Endometrial microvascular endothelial cells (primary cell): ENCODE results near the gene PHOX2A. TPM values are rescaled to one million over a fixed set of nuclear protein-coding genes. Genes with fewer than 3 reads are reported as not detected.

Experiments
- in situ Hi-C: cut with HindIII; loops from 2 replicates; pipeline ENCODE4 v1.10.0; 2017; ENCODE audit warnings: low sequenced_read_pairs, low pct_unique_long_range_greater_than_20kb; ENCODE audit errors: inconsistent ontology term
- total RNA-seq: library from RNA; depleted of rRNA; stranded (reverse); fragments of >200 nt; gene quantifications from one replicate; pipeline ENCODE4 v1.2.3, GENCODE V29; 2015; ENCODE audit errors: inconsistent ontology term

The PHOX2A gene
- total RNA-seq, 1 donor from 2014 or later: not detected

DNA sequence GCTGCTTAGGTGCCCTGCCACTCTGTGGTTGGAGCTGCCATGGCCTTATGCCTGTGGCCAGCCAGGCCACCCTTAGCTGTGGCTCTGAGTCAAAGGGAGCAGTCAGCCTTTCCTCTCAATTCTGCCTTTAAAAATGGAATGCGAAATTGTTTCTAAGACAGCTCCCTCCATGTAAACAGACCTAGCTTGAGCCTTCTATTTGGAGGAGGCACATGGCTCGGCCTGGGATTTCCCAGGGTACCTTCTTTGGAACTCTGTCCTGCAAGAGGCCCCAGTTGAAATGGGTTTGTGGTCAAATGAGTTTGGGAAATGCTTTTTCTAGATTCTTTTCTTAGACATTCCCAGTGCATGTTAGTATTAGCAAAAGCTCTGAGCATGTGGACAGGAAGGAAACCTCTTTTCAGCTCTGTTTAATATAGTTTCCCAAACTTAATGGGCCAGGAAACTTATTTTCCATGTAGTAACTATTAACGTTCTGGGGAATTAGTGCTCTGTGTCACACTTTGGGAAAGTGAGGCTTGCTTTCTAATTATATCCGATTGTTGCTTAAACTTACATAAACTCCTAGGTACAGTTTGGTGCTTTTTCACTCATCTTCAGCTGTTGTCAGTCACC is 7.8 kb downstream of the PHOX2A start:
- in situ Hi-C loops: no loop called here

DNA sequence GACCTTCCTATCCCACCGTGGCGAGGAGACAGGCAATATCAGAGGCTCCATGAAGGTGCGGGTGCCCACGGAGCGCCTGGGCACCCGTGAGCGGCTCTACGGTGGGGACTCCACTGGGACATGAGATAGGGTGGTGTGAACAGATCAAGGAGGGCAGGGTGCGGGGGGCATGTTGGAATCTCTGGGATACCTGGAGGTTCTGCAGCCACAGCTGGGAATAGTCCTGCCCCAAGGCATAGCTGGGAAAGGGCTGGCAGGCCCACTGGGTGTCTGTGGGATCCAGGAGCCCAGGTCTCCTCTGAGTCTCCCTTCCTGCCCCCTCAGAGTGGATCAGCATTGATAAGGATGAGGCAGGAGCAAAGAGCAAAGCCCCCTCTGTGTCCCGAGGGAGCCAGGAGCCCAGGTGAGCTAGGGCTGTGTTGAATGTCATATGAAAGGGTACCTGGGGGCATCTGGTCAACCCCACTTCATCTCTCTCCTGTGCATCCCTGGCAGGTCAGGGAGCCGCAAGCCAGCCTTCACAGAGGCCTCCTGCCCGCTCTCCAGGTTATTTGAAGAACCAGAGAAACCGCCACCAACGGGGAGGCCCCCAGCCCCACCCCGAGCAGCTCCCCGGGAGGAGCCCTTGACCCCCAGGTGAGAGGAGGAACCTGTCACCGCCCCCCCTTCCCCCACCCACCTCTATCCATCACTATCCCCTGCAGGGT is 8.5 kb downstream of the PHOX2A start:
- in situ Hi-C loops: no loop called here

DNA sequence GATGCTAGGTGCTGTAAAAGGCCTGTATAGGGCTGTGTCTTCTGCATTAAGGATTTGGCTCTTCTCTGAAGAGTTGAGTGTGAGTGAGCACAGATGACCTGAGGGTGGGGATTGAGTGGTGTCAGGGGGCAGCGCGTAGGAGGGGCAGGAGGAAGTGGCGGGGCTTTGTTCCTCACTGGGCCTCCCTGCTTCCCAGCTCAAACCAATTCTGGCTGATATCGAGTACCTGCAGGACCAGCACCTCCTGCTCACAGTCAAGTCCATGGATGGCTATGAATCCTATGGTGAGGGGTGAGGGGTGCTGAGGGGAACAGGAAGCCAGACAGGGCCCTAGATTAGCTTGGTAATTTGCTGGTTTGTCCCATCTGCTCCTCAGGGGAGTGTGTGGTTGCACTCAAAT is 9.1 kb downstream of the PHOX2A start:
- in situ Hi-C loops: no loop called here

DNA sequence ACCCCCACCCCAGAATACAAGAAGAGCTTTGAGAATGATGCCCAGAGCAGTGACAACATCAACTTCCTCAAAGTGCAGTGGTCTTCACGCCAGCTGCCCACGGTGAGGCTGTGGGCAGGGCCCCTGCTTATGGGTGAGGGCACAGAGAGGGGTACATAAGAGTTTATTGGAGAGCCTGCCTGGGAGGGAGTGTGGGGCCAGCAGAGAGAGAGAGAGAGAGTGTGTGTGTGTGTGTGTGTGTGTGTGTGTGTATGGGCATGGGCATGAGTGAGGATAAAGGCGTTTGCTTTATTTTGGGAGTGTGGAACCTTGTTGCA is 9.5 kb downstream of the PHOX2A start:
- in situ Hi-C loops: no loop called here

DNA sequence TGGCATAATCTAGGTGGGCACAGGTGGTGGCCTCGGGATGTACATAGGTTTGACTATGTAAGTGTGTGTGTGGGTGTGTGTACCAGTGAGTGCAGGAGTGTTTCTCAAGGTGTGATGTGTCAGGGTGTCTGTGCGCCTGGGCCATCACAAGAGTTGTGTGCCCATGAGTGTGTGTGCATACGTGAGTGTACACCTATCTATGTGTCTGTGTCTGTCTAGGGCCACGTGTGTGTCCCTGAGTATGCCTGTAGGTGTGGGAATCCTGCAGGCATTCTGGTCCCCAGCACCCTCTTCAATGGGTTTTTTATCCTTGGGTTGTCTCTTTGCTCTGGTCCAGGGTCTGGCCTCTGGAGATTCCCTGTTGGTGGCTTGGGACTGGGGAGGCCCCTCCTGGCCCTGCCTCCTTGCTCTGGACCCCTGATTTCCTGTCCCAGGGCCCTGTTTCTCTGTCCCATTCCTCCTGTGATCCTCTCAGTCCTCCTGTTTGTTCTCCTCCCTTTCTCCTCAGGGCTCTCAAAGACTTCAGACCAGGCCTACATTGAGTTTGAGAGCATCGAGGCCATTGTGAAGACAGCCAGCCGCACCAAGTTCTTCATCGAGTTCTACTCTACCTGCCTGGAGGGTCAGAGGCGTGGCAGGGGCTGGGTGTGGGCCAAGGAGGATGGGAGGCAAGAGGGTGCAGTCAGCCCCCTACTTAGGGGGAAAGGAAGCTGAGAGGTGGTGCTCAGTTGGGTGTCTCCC is 10.0 kb downstream of the PHOX2A start:
- in situ Hi-C loops: no loop called here

DNA sequence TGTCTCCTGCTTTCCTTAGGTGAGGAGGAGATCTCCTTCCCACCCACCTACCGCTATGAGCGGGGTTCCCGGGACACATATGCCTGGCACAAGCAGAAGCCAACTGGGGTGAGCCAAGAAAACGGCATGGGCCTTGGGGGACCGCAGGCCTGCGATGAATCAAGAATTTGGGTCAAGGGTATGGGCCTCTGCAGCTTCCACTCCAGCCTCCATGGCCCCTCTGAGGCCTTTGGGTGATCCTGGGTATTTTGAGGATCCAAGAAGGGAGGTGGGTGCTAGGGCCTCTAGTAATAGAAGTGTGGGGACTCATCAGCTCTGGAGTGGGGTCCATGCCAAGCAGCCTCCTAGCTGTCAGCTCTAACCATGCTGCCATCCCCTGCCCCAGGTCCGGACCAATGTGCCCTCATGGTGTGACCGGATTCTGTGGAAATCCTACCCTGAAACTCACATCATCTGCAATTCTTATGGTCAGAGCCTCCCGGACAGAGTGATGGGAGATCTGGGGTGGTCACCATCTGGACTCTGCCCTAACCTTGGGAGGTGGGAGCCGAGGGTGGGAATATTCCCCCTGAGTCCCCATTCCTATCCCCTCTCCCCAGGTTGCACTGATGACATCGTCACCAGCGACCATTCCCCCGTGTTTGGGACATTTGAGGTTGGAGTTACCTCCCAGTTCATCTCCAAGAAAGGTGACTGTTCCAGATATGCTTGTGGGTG is 10.8 kb downstream of the PHOX2A start:
- in situ Hi-C loops: no loop called here

DNA sequence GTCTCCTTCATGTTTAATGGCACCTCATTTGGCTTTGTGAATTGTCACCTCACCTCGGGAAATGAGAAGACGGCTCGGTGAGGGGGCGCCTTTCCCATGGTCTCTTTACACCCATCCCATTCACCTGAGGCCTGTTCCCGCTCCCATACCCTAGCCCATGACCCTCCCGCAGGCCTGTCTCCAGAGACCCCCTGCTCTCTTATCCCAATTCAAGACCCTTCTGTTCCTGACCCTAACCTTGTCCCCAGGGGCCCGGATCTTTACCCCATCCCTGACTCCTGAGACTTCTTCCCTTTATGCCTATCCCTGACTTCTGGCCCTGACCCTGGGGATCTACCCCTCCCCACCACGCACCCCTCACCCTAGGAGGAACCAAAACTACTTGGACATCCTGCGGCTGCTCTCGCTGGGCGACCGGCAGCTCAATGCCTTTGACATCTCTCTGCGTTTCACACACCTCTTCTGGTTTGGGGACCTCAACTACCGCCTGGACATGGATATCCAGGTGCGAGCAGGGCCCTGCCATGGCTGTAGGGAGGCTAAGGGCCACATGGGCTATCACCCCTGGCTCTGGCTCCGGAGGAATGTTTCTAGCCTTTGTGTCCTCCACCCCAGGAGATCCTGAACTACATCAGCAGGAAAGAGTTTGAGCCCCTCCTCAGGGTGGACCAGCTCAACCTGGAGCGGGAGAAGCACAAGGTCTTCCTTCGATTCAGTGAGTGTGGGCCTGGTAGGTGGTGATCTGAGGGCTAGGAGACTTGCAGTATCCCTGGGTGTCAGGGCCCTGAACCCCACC is 11.5 kb downstream of the PHOX2A start:
- in situ Hi-C loops: no loop called here

DNA sequence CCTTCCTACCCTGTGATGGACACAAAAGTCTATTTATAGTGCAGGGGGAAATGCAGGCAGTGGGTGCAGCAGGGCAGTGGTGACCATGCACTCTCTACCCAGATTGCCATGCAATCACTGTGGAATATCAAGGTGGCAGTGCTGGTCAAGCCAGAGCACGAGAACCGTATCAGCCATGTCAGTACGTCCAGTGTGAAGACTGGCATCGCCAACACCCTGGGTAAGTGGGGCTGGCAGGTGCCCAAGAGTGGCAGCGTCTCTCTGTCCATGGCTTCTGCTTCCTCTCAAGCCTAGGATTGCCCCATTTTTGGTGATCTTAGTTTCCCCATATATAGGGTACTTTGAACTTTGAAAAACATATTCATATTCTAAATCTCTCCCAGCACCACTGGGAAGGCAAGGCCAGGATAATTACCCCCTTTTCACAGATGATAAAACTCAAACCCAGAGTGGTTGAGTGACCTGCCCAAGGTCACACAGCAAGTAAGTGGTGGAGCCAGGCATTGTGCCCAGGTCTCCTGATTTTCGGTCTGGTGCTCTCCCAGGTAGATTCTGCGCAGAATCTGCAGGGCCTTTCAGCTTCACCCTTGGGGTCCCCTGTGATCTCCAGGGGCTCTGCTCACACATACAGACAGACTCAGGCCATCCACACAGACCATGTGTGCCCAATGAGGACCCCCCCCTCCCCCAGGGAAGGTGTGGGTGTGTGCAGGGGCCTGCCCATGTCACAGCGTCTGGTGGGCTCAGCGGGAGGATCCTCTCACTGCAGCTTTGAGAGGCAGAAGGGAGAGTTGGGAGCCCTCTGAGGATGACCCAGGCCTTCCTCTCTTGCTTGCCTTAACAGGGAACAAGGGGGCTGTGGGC is 12.3 kb downstream of the PHOX2A start:
- in situ Hi-C loops: no loop called here

DNA sequence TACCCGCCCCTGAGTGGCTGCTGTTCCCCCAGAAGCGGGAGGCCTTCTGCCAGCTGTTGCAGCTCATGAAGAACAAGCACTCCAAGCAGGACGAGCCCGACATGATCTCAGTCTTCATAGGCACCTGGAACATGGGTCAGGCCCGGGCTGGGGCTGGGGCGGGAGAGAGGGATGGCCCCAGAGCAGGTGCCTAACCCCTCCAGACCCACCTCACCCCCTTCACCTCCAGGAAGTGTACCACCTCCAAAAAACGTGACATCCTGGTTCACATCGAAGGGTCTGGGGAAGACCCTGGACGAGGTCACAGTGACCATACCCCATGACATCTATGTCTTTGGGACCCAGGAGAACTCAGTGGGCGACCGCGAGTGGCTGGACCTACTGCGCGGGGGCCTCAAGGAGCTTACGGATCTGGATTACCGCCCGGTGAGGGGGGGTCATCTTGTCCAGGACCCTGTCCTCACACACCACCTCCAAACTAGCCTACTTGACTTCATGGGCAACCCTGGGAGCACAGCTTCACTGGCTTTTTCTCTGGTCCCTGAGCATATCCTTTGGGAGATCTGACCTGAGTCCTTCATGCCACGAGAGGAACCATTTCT is 13.1 kb downstream of the PHOX2A start:
- in situ Hi-C loops: no loop called here

DNA sequence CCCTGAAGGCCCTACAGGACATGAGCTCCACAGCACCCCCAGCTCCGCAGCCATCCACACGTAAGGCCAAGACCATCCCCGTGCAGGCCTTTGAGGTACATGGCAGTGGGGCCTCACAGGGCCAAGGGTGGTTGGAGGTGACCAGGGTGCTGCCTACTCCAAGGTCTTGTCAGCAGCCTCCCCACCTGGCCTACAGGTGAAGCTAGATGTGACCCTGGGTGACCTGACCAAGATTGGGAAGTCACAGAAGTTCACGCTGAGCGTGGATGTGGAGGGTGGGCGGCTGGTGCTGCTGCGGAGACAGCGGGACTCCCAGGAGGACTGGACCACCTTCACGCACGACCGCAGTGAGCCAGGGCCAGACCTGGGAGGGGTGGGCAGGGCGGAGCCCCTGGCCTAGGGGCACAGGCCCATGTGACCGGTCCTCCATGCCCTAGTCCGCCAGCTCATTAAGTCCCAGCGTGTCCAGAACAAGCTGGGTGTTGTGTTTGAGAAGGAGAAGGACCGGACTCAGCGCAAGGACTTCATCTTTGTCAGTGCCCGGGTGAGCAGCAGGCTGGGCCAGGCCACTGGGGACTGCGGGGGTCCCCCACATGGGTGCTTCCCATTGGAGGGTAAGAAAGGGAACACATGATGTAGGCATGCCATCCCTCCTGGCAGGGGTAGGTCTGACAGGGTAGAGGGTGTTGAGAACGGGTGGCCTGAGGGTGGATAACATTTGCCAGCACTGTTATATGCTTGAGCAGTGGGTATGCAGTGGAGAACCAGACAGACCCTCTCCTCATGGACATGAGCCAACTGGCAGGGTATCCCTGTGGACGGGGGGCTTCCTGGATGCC is 13.8 kb downstream of the PHOX2A start:
- in situ Hi-C loops: no loop called here

DNA sequence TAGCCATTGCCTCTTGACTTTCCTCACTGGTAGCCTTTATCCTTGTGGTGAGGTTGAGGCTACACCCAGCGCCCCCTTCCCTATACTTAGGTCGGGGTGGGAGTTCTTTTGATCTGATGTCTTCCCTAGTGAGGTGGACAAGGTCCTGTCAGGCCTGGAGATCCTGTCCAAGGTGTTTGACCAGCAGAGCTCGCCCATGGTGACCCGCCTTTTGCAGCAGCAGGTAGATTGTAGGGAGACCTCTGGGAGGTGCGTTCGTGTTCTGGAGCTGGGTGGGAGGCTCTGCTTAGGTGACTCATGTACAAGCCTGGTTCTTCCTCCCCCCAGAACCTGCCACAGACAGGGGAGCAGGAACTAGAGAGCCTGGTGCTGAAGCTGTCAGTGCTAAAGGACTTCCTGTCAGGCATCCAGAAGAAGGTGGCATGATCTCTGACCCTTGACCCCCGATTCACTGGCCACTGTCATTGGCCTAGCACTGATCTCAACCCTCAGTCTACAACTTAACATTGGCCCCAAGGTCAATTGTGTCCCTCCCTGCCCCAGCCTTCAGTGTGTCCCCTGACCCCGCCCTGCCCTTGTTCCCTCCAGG is 14.5 kb downstream of the PHOX2A start:
- in situ Hi-C loops: no loop called here

DNA sequence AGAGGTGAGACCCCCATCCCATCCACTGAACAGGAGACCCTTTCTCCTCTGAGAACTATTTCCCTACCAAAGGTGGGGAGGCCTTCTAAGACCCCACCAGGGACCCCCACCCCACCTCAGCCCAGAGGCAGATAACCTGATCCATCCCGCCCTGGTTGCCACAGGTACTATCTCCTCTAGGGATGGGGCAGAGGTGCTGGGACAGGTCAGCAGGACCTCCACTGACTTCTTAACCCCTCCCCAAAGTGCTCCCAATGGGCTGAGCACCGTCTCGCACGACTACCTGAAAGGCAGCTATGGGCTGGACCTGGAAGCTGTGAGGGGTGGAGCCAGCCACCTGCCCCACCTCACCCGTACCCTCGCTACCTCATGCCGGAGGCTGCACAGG is 15.1 kb downstream of the PHOX2A start:
- in situ Hi-C loops: no loop called here

DNA sequence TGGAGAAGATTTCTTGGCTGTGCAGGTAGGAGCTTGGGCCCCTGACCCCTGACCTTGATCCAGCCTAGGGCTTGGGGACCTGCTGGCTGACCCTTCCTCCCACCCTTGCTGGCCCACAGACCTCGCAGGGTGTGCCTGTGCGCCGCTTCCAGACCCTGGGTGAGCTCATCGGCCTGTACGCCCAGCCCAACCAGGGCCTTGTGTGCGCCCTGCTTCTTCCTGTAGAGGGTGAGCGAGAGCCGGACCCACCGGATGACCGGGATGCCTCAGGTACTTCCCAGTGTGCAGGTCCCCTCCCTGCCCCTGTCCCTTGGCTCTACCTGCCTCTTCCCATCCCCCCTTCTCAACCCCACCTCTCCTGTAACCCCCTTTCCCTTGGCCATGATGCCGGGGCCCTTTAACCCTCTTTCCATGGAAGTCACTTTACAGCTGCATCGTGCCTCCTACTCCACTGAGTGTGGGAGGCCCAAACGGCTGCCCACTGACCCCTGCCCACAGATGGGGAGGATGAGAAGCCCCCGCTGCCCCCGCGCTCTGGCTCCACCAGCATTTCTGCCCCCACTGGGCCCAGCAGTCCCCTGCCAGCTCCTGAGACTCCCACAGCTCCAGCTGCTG is 15.6 kb downstream of the PHOX2A start:
- in situ Hi-C loops: no loop called here

DNA sequence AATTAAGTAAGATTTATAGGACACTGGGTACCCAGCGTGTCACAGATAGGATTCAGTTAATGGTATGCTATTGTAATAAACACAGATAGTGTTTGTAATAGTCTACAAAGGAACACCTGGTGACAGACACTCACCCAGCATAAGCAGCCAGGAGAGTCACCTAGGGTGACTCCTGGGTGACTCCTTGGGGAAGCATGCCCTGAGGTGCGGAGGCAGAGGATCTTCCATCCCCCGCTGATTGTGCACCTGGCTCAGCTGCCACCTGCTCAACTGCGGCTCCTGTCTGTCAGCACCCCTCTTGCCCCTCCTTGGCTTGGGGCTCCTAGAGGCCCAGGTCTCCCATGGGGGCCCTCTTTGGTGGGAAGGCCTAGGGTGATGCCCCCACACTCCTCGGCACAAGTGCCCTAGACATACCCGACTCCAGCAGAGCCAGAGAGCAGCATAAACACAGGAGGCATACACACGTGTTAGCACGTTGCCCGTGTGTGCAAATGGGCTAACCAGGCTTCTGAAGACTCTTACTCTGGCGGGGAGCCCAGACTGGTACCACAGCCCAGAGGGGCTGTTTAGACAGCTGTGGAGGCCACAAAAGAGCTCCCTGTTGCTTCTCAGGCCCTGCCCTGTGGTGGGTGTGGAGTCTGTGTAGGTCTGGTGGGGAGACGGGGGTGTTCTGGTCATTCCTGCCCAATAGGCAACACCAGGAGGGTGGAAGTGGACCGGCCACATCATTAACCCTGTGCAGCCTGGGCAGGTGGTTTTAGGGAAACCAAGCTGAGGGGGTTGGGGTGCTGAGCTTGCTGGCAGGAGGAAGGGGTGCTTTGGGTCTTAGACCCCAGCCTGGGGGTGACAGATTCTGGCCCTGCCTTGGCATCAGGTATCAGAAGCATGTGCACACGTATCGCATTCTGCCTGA is 16.4 kb downstream of the PHOX2A start:
- in situ Hi-C loops: no loop called here

DNA sequence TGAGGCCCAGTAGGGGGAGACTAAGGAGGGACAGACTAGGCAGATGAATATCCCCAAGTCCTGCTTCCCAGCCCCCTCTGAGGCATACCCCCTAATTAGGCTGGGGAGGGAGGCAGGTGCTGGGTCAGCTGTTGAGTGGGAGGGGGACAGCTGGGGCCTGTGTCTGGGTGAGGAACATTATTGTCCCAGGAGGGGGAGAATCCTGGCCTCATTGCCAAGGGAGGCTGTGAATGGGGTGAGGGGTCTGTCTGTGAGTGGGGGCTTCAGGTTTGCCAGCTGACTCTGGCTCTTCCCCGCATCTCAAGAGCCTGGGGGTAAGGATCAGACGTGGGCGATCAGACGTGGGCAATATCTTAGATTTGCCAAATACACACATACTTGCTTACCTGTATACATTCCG is 17.3 kb downstream of the PHOX2A start:
- in situ Hi-C loops: no loop called here
